ENCODE measurements around the gene PTPN12.
"Not testable (repeated sequence)": the region's sequence is repeated elsewhere in the genome, so short reads cannot be mapped to it uniquely, and the experiment has no call there.

The PTPN12 gene

DNA sequence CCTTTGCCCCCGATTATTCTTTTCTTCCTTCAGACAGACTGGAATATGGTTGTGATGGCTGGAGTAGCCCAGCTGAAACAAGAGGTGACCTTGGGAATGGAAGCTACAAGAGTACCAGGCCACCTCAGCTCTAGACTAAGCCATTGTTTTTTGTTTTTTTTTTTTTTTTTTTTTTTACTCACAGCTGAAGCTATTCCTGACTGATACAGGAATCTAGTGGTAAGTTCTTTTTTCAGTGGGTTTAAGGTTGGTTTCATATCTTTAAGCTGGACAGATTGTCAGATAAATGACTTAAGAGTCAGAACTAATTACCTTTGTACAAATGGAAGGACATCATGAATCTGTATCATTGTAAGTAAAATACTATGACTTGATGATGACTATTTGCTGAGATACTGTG, 30.2 kb upstream of the PTPN12 start:
- DNase-seq, result no peak
- Mint-ChIP-seq H3K27me3 (ENCODE audit: low read depth, poor library complexity) (no peaks in the 10 kb centered on the region), H3K9me3 (peaks cover 35% of the 10 kb centered on the region), H3K4me1 (no peaks in the 10 kb centered on the region), H3K27ac (no peak overlapping the region), H3K4me3 (no peak overlapping the region), H3K36me3 (ENCODE audit: low read depth) (peaks cover 6% of the 10 kb centered on the region)
- no peak for TF ChIP-seq CTCF (IDR thresholded peaks at IDR 0.05)

DNA sequence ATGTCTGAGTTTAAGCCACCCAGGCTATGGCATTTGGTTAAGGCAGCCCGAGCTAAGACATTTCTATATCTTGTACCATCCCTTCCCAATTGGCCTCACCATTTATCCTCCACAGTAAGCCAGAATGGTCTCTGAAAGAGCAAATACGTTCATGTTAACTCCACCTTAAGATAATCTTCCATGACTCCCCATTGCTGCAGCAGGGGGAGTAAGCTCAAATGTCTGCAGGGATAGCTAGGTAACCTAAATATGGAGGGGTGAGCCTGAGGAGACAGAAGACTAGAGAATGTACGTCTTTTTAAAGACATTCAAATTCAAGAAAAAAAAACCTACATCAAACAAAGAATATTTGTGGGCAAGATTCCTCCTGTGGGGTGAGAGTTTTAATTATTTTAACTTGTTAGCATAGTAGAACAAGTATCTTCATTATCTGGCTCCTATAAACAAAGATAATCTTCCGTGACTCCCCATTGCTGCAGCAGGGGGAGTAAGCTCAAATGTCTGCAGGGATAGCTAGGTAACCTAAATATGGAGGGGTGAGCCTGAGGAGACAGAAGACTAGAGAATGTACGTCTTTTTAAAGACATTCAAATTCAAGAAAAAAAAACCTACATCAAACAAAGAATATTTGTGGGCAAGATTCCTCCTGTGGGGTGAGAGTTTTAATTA, 24.0 kb upstream of the PTPN12 start:
- not testable (repeated sequence) for H3K4me3 Mint-ChIP-seq; DNase-seq; H3K36me3 Mint-ChIP-seq (ENCODE audit: low read depth); H3K27ac Mint-ChIP-seq; H3K27me3 Mint-ChIP-seq (ENCODE audit: low read depth, poor library complexity)
- Mint-ChIP-seq H3K4me1 (peaks cover 10% of the 10 kb centered on the region), H3K9me3 (peaks cover 19% of the 10 kb centered on the region)

DNA sequence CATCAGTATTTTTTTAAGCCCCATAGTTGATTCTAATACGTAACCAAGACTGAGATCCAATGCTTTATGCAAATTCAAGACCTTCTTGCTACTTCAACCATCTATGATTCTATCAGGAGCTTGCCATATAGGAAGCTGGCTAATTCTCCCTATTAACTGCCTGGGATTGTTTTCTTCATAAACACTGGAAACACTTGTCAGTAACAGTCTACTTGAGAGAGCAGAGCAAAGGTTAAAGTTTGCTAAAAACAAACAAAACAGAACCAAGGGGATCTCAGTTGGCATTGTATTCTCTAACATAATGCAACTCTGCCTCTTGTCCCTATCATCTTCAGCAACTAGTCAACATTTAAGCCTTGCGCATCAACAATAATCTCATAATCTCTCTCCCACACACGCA, 21.0 kb upstream of the PTPN12 start:
- no peak overlapping the region for H3K4me3 Mint-ChIP-seq
- no peak for DNase-seq
- H3K36me3 Mint-ChIP-seq (ENCODE audit: low read depth), result no peaks in the 10 kb centered on the region
- peaks cover 7% of the 10 kb centered on the region for H3K9me3 Mint-ChIP-seq
- peaks cover 19% of the 10 kb centered on the region for H3K4me1 Mint-ChIP-seq
- H3K27ac Mint-ChIP-seq, result no peak overlapping the region
- H3K27me3 Mint-ChIP-seq (ENCODE audit: low read depth, poor library complexity), result peaks cover 3% of the 10 kb centered on the region
- TF ChIP-seq CTCF (IDR thresholded peaks at IDR 0.05), result no peak

GRCh38 chr7:77520261-77520660, 16.8 kb upstream of the PTPN12 start:
- Mint-ChIP-seq H3K9me3 (no peaks in the 10 kb centered on the region), H3K4me3 (no peak overlapping the region), H3K36me3 (ENCODE audit: low read depth) (no peaks in the 10 kb centered on the region), H3K4me1 (peaks cover 19% of the 10 kb centered on the region), H3K27ac (no peak overlapping the region), H3K27me3 (ENCODE audit: low read depth, poor library complexity) (peaks cover 3% of the 10 kb centered on the region)
- TF ChIP-seq CTCF (IDR thresholded peaks at IDR 0.05), result no peak
- no peak for DNase-seq

DNA sequence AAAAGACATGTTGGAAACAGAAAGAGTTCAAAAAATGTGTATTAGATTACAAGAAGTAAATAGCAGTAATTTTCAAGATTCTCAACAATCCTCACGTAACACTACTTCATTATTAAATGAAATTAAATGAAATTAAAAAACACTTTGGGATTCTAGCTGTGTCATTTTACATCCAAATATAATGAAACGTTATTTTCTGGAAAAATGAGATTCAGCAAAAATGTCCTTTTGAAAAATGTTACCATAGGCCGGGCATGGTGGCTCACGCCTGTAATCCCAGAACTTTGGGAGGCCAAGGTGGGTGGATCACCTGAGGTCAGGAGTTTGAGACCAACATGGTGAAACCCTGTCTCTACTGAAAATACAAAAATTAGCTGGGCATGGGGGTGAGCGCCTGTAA, 15.6 kb upstream of the PTPN12 start:
- peaks cover 11% of the 10 kb centered on the region for H3K4me1 Mint-ChIP-seq
- H3K36me3 Mint-ChIP-seq (ENCODE audit: low read depth); H3K27ac Mint-ChIP-seq; DNase-seq; H3K9me3 Mint-ChIP-seq; H3K4me3 Mint-ChIP-seq; H3K27me3 Mint-ChIP-seq (ENCODE audit: low read depth, poor library complexity): not testable (repeated sequence)

DNA sequence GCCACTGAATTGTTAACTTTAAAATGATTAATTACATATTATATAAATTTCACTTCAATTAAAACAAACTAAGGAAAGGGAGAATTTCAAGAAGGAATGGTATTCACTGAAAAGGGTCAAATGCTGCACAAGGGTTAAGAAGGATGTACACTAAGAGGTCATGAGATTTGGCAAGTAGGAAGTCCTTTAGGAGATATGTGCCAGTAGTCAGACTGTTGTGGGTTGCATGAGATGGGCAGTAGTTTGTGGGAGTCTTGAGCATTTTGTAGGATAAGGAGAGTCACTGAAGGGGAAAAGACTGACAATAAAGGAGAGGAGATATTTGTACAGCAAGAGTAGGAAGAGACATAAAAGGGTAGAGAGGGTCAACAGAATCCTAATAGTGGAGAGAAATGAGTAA, 12.4 kb upstream of the PTPN12 start:
- no peaks in the 10 kb centered on the region for H3K9me3 Mint-ChIP-seq
- no peaks in the 10 kb centered on the region for H3K36me3 Mint-ChIP-seq (ENCODE audit: low read depth)
- H3K4me3 Mint-ChIP-seq, result no peak overlapping the region
- peaks cover 4% of the 10 kb centered on the region for H3K27me3 Mint-ChIP-seq (ENCODE audit: low read depth, poor library complexity)
- TF ChIP-seq CTCF (IDR thresholded peaks at IDR 0.05), result no peak
- H3K4me1 Mint-ChIP-seq, result peaks cover 2% of the 10 kb centered on the region
- DNase-seq, result no peak
- no peak overlapping the region for H3K27ac Mint-ChIP-seq

- no peak for TF ChIP-seq CTCF (IDR thresholded peaks at IDR 0.05)
- Mint-ChIP-seq H3K27me3 (ENCODE audit: low read depth, poor library complexity) (peaks cover 4% of the 10 kb centered on the region), H3K27ac (no peak overlapping the region), H3K9me3 (no peaks in the 10 kb centered on the region), H3K4me3 (no peak overlapping the region), H3K4me1 (no peaks in the 10 kb centered on the region), H3K36me3 (ENCODE audit: low read depth) (no peaks in the 10 kb centered on the region)
- no peak for DNase-seq
Measured at GRCh38 chr7:77525231-77525630, 11.9 kb upstream of the PTPN12 start.
